WTC11 (cell line): ENCODE results near the gene PRR35. TPM values are rescaled to one million over a fixed set of nuclear protein-coding genes. Genes with fewer than 3 reads are reported as not detected.

Source experiments
- ATAC-seq: fragments of 200-7000 bp; cut with Tn5 transposase; 2 replicates; pipeline ENCODE4 v1.10.0; 2021; ENCODE audit warnings: mild to moderate bottlenecking, moderate library complexity
- CTCF ChIA-PET: fragments of 300-600 bp; sonication (Branson Sonifier 250); formaldehyde crosslinking; loops from one replicate; lab custom pipeline; 2021; ENCODE audit warnings: antibody characterized with exemption; lab: Charles Lee
- POLR2A ChIA-PET: fragments of 350-600 bp; sonication (Branson Sonifier 250); formaldehyde crosslinking; loops from one replicate; lab custom pipeline; 2021; ENCODE audit warnings: antibody characterized with exemption; lab: Charles Lee
- DNase-seq: peaks from one replicate; pipeline ENCODE4 v3.0.0; 2021; ENCODE audit warnings: low spot score
- H3K27ac Mint-ChIP-seq: 2 replicates; pipeline ENCODE4 v1.8.0; 2021; ENCODE audit warnings: mixed read lengths
- H3K27me3 Mint-ChIP-seq: 2 replicates; pipeline ENCODE4 v1.8.0; 2021; ENCODE audit warnings: low read depth, mild to moderate bottlenecking, moderate library complexity, mixed read lengths
- H3K36me3 Mint-ChIP-seq: 2 replicates; pipeline ENCODE4 v1.8.0; 2021; ENCODE audit warnings: mixed read lengths
- H3K4me1 Mint-ChIP-seq: 2 replicates; pipeline ENCODE4 v1.8.0; 2022; ENCODE audit warnings: mixed read lengths
- H3K4me3 Mint-ChIP-seq: 2 replicates; pipeline ENCODE4 v1.8.0; 2021; ENCODE audit warnings: mild to moderate bottlenecking, moderate library complexity, mixed read lengths
- H3K9me3 Mint-ChIP-seq: 2 replicates; pipeline ENCODE4 v1.8.0; 2021; ENCODE audit warnings: mixed read lengths
- AFF4 ChIP-seq: sonication (generic); formaldehyde crosslinking; IDR thresholded peaks from 2 replicates; pipeline ENCODE4 v1.8.1; 2023; ENCODE audit warnings: mild to moderate bottlenecking, missing genetic modification reagents, borderline replicate concordance
- ATF3 ChIP-seq: sonication (generic); formaldehyde crosslinking; conservative IDR thresholded peaks from 2 replicates; pipeline ENCODE4 v1.8.1; 2022; ENCODE audit warnings: mild to moderate bottlenecking, missing genetic modification reagents
- CREM ChIP-seq: sonication (generic); formaldehyde crosslinking; IDR thresholded peaks from 2 replicates; pipeline ENCODE4 v1.8.1; 2022; ENCODE audit warnings: mild to moderate bottlenecking, missing genetic modification reagents, moderate library complexity
- E2F5 ChIP-seq: sonication (generic); formaldehyde crosslinking; IDR thresholded peaks from 2 replicates; pipeline ENCODE4 v1.8.1; 2022; ENCODE audit warnings: mild to moderate bottlenecking, moderate library complexity, missing genetic modification reagents
- ELF4 ChIP-seq: sonication (generic); formaldehyde crosslinking; IDR thresholded peaks from 2 replicates; pipeline ENCODE4 v1.8.1; 2022; ENCODE audit warnings: low read depth, mild to moderate bottlenecking, moderate library complexity, missing genetic modification reagents
- ERG ChIP-seq: fragments of 250-450 bp; sonication (Bioruptor Pico); IDR thresholded peaks from 2 replicates; pipeline ENCODE4 v1.8.0; 2021; ENCODE audit warnings: mild to moderate bottlenecking
- FOXP1 ChIP-seq: sonication (generic); formaldehyde crosslinking; IDR thresholded peaks from 2 replicates; pipeline ENCODE4 v1.8.0; 2022; ENCODE audit warnings: missing genetic modification reagents, mild to moderate bottlenecking, moderate library complexity, borderline replicate concordance
- GABPB1 ChIP-seq: sonication (generic); formaldehyde crosslinking; IDR thresholded peaks from 2 replicates; pipeline ENCODE4 v1.8.1; 2023; ENCODE audit warnings: mild to moderate bottlenecking, missing genetic modification reagents
- GRHL2 ChIP-seq: fragments of 250-450 bp; sonication (Bioruptor Pico); IDR thresholded peaks from 2 replicates; pipeline ENCODE4 v1.8.0; 2022; ENCODE audit warnings: mild to moderate bottlenecking, moderate library complexity; ENCODE audit not compliant: insufficient replicate concordance, severe bottlenecking
- GTF2I ChIP-seq: fragments of 250-450 bp; sonication (Bioruptor Pico); conservative IDR thresholded peaks from 2 replicates; pipeline ENCODE4 v1.4.0; 2021; ENCODE audit warnings: mild to moderate bottlenecking
- HMGA2 ChIP-seq: fragments of 250-450 bp; sonication (Bioruptor Pico); IDR thresholded peaks from 2 replicates; pipeline ENCODE4 v1.4.0; 2021; ENCODE audit warnings: mild to moderate bottlenecking, moderate library complexity
- HMGXB4 ChIP-seq: sonication (generic); formaldehyde crosslinking; IDR thresholded peaks from 2 replicates; pipeline ENCODE4 v1.8.1; 2023; ENCODE audit warnings: mild to moderate bottlenecking, moderate library complexity, missing genetic modification reagents
- IRF1 ChIP-seq: sonication (generic); formaldehyde crosslinking; IDR thresholded peaks from 2 replicates; pipeline ENCODE4 v1.8.0; 2023; ENCODE audit warnings: missing genetic modification reagents
- MAX ChIP-seq: sonication (generic); formaldehyde crosslinking; IDR thresholded peaks from 2 replicates; pipeline ENCODE4 v1.8.0; 2022; ENCODE audit warnings: mild to moderate bottlenecking, missing genetic modification reagents
- MXD4 ChIP-seq: fragments of 250-450 bp; sonication (Bioruptor Pico); IDR thresholded peaks from 2 replicates; pipeline ENCODE4 v1.8.0; 2021; ENCODE audit warnings: mild to moderate bottlenecking, moderate library complexity, borderline replicate concordance
- OVOL2 ChIP-seq: fragments of 250-450 bp; sonication (Bioruptor Pico); IDR thresholded peaks from 2 replicates; pipeline ENCODE4 v1.9.0; 2021; ENCODE audit warnings: mild to moderate bottlenecking, borderline replicate concordance
- SMAD3 ChIP-seq: sonication (generic); formaldehyde crosslinking; IDR thresholded peaks from 2 replicates; pipeline ENCODE4 v1.8.0; 2022; ENCODE audit warnings: missing genetic modification reagents, mild to moderate bottlenecking, borderline replicate concordance
- ZBTB21 ChIP-seq: sonication (generic); formaldehyde crosslinking; IDR thresholded peaks from 2 replicates; pipeline ENCODE4 v1.8.1; 2023; ENCODE audit warnings: mild to moderate bottlenecking, missing genetic modification reagents, borderline replicate concordance
- ZNF232 ChIP-seq: sonication (generic); formaldehyde crosslinking; IDR thresholded peaks from 2 replicates; pipeline ENCODE4 v1.8.0; 2022; ENCODE audit warnings: mild to moderate bottlenecking, missing genetic modification reagents
- ZNF423 ChIP-seq: fragments of 250-450 bp; sonication (Bioruptor Pico); IDR thresholded peaks from 2 replicates; pipeline ENCODE4 v2.1.2; 2022; ENCODE audit warnings: mild to moderate bottlenecking, moderate library complexity
- total RNA-seq: library from RNA; stranded (reverse); gene quantifications from 3 replicates; pipeline ENCODE4 v1.2.3, GENCODE V29; 2021

The PRR35 gene
- total RNA-seq, 1 experiment from 2014 or later: 0.72 TPM

GRCh38 chr16:583815-584591 lies 23.8 kb downstream of the PRR35 start:
- DNase-seq (peak; percentile 24), ATAC-seq (no peak)
- peaks cover 2% of the 10 kb centered on the region for H3K36me3 Mint-ChIP-seq
- peaks cover 12% of the 10 kb centered on the region for H3K4me1 Mint-ChIP-seq
- H3K27me3 Mint-ChIP-seq: peaks cover 32% of the 10 kb centered on the region
- ChIA-PET CTCF (interaction anchor here (0.7 to 2.8 kb wide), 2 partner anchors 17 to 54 kb away, joined by 3 to 12 read pairs; no protein-coding TSS in a partner anchor), POLR2A (interaction anchor here (0.6 kb wide), 1 partner anchor 397 kb away, joined by 4 read pairs; the partner anchor contains the start of gene SOX8)
- H3K9me3 Mint-ChIP-seq: no peaks in the 10 kb centered on the region
- no peak overlapping the region for H3K4me3 Mint-ChIP-seq
- no peak overlapping the region for H3K27ac Mint-ChIP-seq
- TF ChIP-seq HMGXB4 (CRISPR knock-in tag) (peak; percentile 65; the same call in 1 of the 2 replicates), IRF1 (CRISPR knock-in tag) (no peak), ZNF232 (CRISPR knock-in tag) (0 out of 2 replicates have a peak, but pooled peaks have one; percentile 28), ZNF423 (CRISPR knock-in tag) (peak; percentile 75)
- TF ChIP-seq, all 79 proteins: peak for 3

GRCh38 chr16:585351-585750 lies 25.2 kb downstream of the PRR35 start:
- H3K36me3 Mint-ChIP-seq: peaks cover 2% of the 10 kb centered on the region
- POLR2A ChIA-PET: interaction anchor here (1.0 kb wide), 1 partner anchor 91 kb away, joined by 3 read pairs; no protein-coding TSS in a partner anchor
- TF ChIP-seq FOXP1 (CRISPR knock-in tag) (peak; percentile 15; the same call in 1 of the 2 replicates), HMGA2 (CRISPR knock-in tag) (no peak), E2F5 (CRISPR knock-in tag) (no peak)
- TF ChIP-seq, all 79 proteins: peak for 1
- no peak for DNase-seq
- Mint-ChIP-seq H3K4me1 (peaks cover 12% of the 10 kb centered on the region), H3K27me3 (peaks cover 32% of the 10 kb centered on the region), H3K9me3 (no peaks in the 10 kb centered on the region), H3K4me3 (no peak overlapping the region), H3K27ac (no peak overlapping the region)
- ATAC-seq: peak; percentile 0; the same call in 1 of the 2 replicates
- CTCF ChIA-PET: interaction anchor here (1.0 to 1.6 kb wide), 7 partner anchors 9 to 194 kb away, joined by 3 to 13 read pairs (median 4); partner anchors contain the start of gene WDR90

- POLR2A ChIA-PET: interaction anchor here (0.6 kb wide), 1 partner anchor 174 kb away, joined by 5 read pairs; no protein-coding TSS in a partner anchor
- DNase-seq: no peak
- H3K4me3 Mint-ChIP-seq: no peak overlapping the region
- CTCF ChIA-PET: interaction anchor here (1.2 to 1.6 kb wide), 5 partner anchors 9 to 195 kb away, joined by 4 to 13 read pairs (median 4); partner anchors contain the start of gene WDR90
- H3K9me3 Mint-ChIP-seq: no peaks in the 10 kb centered on the region
- H3K27me3 Mint-ChIP-seq: peaks cover 38% of the 10 kb centered on the region
- peaks cover 19% of the 10 kb centered on the region for H3K4me1 Mint-ChIP-seq
- 0 out of 2 replicates have a peak overlapping the region, but pooled peaks have one; percentile 27 for H3K27ac Mint-ChIP-seq
- no peak for ATAC-seq
- peaks cover 2% of the 10 kb centered on the region for H3K36me3 Mint-ChIP-seq
- TF ChIP-seq ZBTB21 (CRISPR knock-in tag) (no peak), OVOL2 (CRISPR knock-in tag) (no peak), ELF4 (CRISPR knock-in tag) (no peak), ATF3 (CRISPR knock-in tag) (no peak), MXD4 (CRISPR knock-in tag) (no peak), CREM (no peak), AFF4 (CRISPR knock-in tag) (no peak), GRHL2 (CRISPR knock-in tag) (no peak), MAX (no peak), GABPB1 (no peak), GTF2I (CRISPR knock-in tag) (no peak), SMAD3 (CRISPR knock-in tag) (no peak), ERG (CRISPR knock-in tag) (no peak)
These were observed 26.0 kb downstream of the PRR35 start for GRCh38 chr16:586047-586644.
